MM.1S (cell line): ENCODE data around the gene METTL22.

Source experiments
- DNase-seq: peaks from one replicate; pipeline ENCODE4 v3.0.0-alpha.2; 2015
- H2AFZ ChIP-seq: fragments of 300-600 bp; sonication (generic); 2 replicates; pipeline ENCODE4 v1.6.0; 2016; ENCODE audit warnings: antibody characterized with exemption, low read length
- H3F3A ChIP-seq: fragments of 300-600 bp; sonication (generic); 2 replicates; pipeline ENCODE4 v1.6.1; 2016; ENCODE audit warnings: mild to moderate bottlenecking, antibody characterized with exemption, low read length, moderate library complexity, mixed read lengths; ENCODE audit not compliant: insufficient read depth
- H3K27ac ChIP-seq: fragments of 300-600 bp; sonication (generic); 2 replicates; pipeline ENCODE4 v1.5.1; 2016; ENCODE audit warnings: mild to moderate bottlenecking, low read length
- H3K27me3 ChIP-seq: fragments of 300-600 bp; sonication (generic); replicated peaks from 2 replicates; pipeline ENCODE4 v1.6.0; 2016; ENCODE audit warnings: low read length; ENCODE audit not compliant: insufficient read depth
- H3K36me3 ChIP-seq: fragments of 300-600 bp; sonication (generic); replicated peaks from 2 replicates; pipeline ENCODE4 v1.6.1; 2016; ENCODE audit warnings: mild to moderate bottlenecking, low read length, mixed read lengths; ENCODE audit not compliant: insufficient read depth
- H3K4me1 ChIP-seq: fragments of 300-600 bp; sonication (generic); 2 replicates; pipeline ENCODE4 v1.6.1; 2016; ENCODE audit warnings: low read length, mixed read lengths
- H3K4me2 ChIP-seq: fragments of 300-600 bp; sonication (generic); 2 replicates; pipeline ENCODE4 v1.6.0; 2016; ENCODE audit warnings: low read depth, low read length
- H3K4me3 ChIP-seq: fragments of 300-600 bp; sonication (generic); 2 replicates; pipeline ENCODE4 v1.5.1; 2016; ENCODE audit warnings: low read length, mixed read lengths
- H3K79me2 ChIP-seq: fragments of 300-600 bp; sonication (generic); 2 replicates; pipeline ENCODE4 v1.6.1; 2016; ENCODE audit warnings: mixed run types, low read length, mixed read lengths
- H3K9ac ChIP-seq: fragments of 300-600 bp; sonication (generic); 2 replicates; pipeline ENCODE4 v1.6.1; 2016; ENCODE audit warnings: low read length, mixed read lengths
- H3K9me2 ChIP-seq: fragments of 300-600 bp; sonication (generic); replicated peaks from 2 replicates; pipeline ENCODE4 v1.6.1; 2016; ENCODE audit warnings: mild to moderate bottlenecking, low read length, mixed read lengths; ENCODE audit not compliant: insufficient read depth
- H3K9me3 ChIP-seq: fragments of 300-600 bp; sonication (generic); replicated peaks from 2 replicates; pipeline ENCODE4 v1.6.1; 2016; ENCODE audit warnings: mild to moderate bottlenecking, low read length, mixed read lengths; ENCODE audit not compliant: insufficient read depth
- H4K20me1 ChIP-seq: fragments of 300-600 bp; sonication (generic); 2 replicates; pipeline ENCODE4 v1.6.1; 2016; ENCODE audit warnings: mild to moderate bottlenecking, low read length, moderate library complexity, mixed read lengths; ENCODE audit not compliant: insufficient read depth
- CTCF ChIP-seq: fragments of 300-600 bp; sonication (generic); IDR thresholded peaks from 2 replicates; pipeline ENCODE4 v1.5.1; 2016; ENCODE audit warnings: antibody characterized with exemption, low read length, mixed read lengths
- EZH2 ChIP-seq: fragments of 300-600 bp; sonication (generic); optimal IDR thresholded peaks from 2 replicates; pipeline ENCODE3; 2017; ENCODE audit warnings: low read depth, mild to moderate bottlenecking, antibody characterized with exemption, low read length, mixed read lengths
- EZH2phosphoT487 ChIP-seq: fragments of 300-600 bp; sonication (generic); IDR thresholded peaks from 2 replicates; pipeline ENCODE4 v1.6.1; 2018; ENCODE audit warnings: antibody characterized with exemption, low read length

METTL22 gene

GRCh38 chr16:8590811-8591210 is 30.7 kb upstream of the METTL22 start:
- Histone ChIP-seq H3K27ac (no peak overlapping the region), H2AFZ (no peak overlapping the region), H3K4me2 (no peak overlapping the region), H3K9me3 (no peaks in the 10 kb centered on the region), H3K36me3 (no peaks in the 10 kb centered on the region), H3K27me3 (no peaks in the 10 kb centered on the region), H3K9me2 (no peaks in the 10 kb centered on the region), H3K4me1 (no peaks in the 10 kb centered on the region), H3F3A (no peaks in the 10 kb centered on the region), H3K79me2 (no peaks in the 10 kb centered on the region), H3K9ac (no peak overlapping the region), H4K20me1 (no peaks in the 10 kb centered on the region), H3K4me3 (no peak overlapping the region)
- no peak for TF ChIP-seq EZH2phosphoT487
- no peak for TF ChIP-seq EZH2
- TF ChIP-seq CTCF: no peak
- no peak for DNase-seq

GRCh38 chr16:8591451-8591850 is 30.0 kb upstream of the METTL22 start:
- H3K27me3 ChIP-seq: no peaks in the 10 kb centered on the region
- no peak for DNase-seq
- H3K4me1 ChIP-seq: no peaks in the 10 kb centered on the region
- H3K4me2 ChIP-seq: no peak overlapping the region
- H3K27ac ChIP-seq: no peak overlapping the region
- TF ChIP-seq EZH2 (no peak), CTCF (no peak), EZH2phosphoT487 (no peak)
- H3K36me3 ChIP-seq: no peaks in the 10 kb centered on the region
- H4K20me1 ChIP-seq: no peaks in the 10 kb centered on the region
- H3K9me2 ChIP-seq: no peaks in the 10 kb centered on the region
- H3K4me3 ChIP-seq: no peak overlapping the region
- H3K9me3 ChIP-seq: no peaks in the 10 kb centered on the region
- no peak overlapping the region for H3K9ac ChIP-seq
- H2AFZ ChIP-seq: no peak overlapping the region
- H3F3A ChIP-seq: no peaks in the 10 kb centered on the region
- H3K79me2 ChIP-seq: no peaks in the 10 kb centered on the region

DNA sequence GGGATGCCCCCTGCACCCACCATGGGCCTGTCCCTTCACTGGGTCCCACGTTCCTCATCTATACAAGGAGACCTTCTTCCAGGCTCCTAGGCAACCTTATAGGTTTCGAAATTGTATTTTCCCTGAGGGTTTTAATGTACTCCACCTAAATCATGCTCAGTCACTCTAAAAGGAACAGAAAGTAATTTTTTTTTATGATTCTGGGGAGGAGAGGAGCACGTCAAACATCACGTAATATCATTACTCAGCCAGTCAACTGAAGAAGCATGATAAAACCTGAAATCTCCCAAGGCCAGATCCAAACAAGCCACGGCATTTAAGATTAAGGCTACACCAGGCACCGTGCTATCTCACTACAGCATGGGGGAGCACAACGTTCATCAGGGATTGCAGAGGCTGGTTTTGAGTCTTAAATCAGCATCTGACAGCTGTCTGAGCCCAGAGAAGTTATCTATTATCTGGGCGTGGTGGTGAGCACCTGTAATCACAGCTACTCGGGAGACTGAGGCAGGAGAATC is 27.3 kb upstream of the METTL22 start:
- Histone ChIP-seq H3K4me2 (no peak overlapping the region), H3K4me3 (no peak overlapping the region), H3K79me2 (no peaks in the 10 kb centered on the region), H3K36me3 (no peaks in the 10 kb centered on the region), H3K9ac (no peak overlapping the region), H3K9me2 (no peaks in the 10 kb centered on the region), H3K4me1 (no peaks in the 10 kb centered on the region), H4K20me1 (no peaks in the 10 kb centered on the region), H2AFZ (no peak overlapping the region), H3K27ac (no peak overlapping the region), H3K27me3 (no peaks in the 10 kb centered on the region), H3K9me3 (no peaks in the 10 kb centered on the region), H3F3A (no peaks in the 10 kb centered on the region)
- TF ChIP-seq EZH2phosphoT487 (no peak), EZH2 (no peak), CTCF (no peak)
- DNase-seq: no peak
